Endothelial cell of umbilical vein (primary cell): ENCODE data around the gene CASP3. TPM values are rescaled to one million over a fixed set of nuclear protein-coding genes. Genes with fewer than 3 reads are reported as not detected.
"Not testable (repeated sequence)": the region's sequence is repeated elsewhere in the genome, so short reads cannot be mapped to it uniquely, and the experiment has no call there.

Experiments used
- BruUV-seq: library from RNA; stranded (reverse); fragments of 400-500 nt; replicated peaks from 2 replicates; lab custom pipeline; 2021; lab: Mats Ljungman, UMichigan
- CTCF ChIA-PET: fragments of 300-600, 350-600 bp; sonication (Branson Sonifier 250); formaldehyde crosslinking; loops from one replicate; lab custom pipeline; 2021; ENCODE audit warnings: antibody characterized with exemption, inconsistent platforms; lab: Charles Lee
- POLR2A ChIA-PET: fragments of 300-600, 350-600 bp; sonication (Branson Sonifier 250); formaldehyde crosslinking; loops from one replicate; lab custom pipeline; 2021; ENCODE audit warnings: antibody characterized with exemption, inconsistent platforms; lab: Charles Lee
- DNase-seq: peaks from one replicate; pipeline ENCODE4 v3.0.0-alpha.2; 2011; ENCODE audit warnings: low read depth, low spot score
- FAIRE-seq: peaks from 2 replicates; lab custom pipeline; 2011; peaks lifted over from hg19 to GRCh38; lab: Jason Lieb, UNC
- H2AFZ ChIP-seq: 2 replicates; pipeline ENCODE4 v1.6.0; 2012; ENCODE audit warnings: low read depth, low read length, control low read depth, inconsistent platforms
- H3K27ac ChIP-seq: 2 replicates; pipeline ENCODE4 v1.5.1; 2011; ENCODE audit warnings: low read depth, mild to moderate bottlenecking, control low read depth, low read length, moderate library complexity; ENCODE audit not compliant: insufficient read depth
- H3K27me3 ChIP-seq, 2 experiments: 2 replicates each; pipeline versions ENCODE4 v1.6.0 to v1.6.1; 2011; ENCODE audit warnings: low read length in 2 of 2, mixed read lengths in 1 of 2; ENCODE audit not compliant: control insufficient read depth in 2 of 2, insufficient read depth in 2 of 2
- H3K36me3 ChIP-seq, 2 experiments: 2 replicates in 1 of 2; 3 replicates in 1 of 2; pipeline ENCODE4 v1.5.1; 2011; ENCODE audit warnings: low read length in 2 of 2, mild to moderate bottlenecking in 1 of 2, moderate library complexity in 1 of 2; ENCODE audit not compliant: control insufficient read depth in 2 of 2, insufficient read depth in 2 of 2; ENCODE audit errors: extremely low read depth in 1 of 2
- H3K4me1 ChIP-seq: 3 replicates; pipeline ENCODE4 v1.5.1; 2011; ENCODE audit warnings: mild to moderate bottlenecking, low read length; ENCODE audit not compliant: control insufficient read depth, insufficient read depth; ENCODE audit errors: extremely low read depth
- H3K4me2 ChIP-seq: 2 replicates; pipeline ENCODE4 v1.6.1; 2011; ENCODE audit warnings: low read length, control low read depth, mixed read lengths; ENCODE audit not compliant: insufficient read depth
- H3K4me3 ChIP-seq, 3 experiments: fragments of 200-600 bp in 1 of 3; sonication (generic), shearing (Covaris generic) in 1 of 3; replicated peaks in 1 of 3; 2 replicates each; pipeline ENCODE4 v1.5.1; 2011 to 2016; ENCODE audit warnings: control low read depth in 3 of 3, low read length in 3 of 3, mild to moderate bottlenecking in 2 of 3, inconsistent platforms in 1 of 3, low read depth in 1 of 3, moderate library complexity in 1 of 3; ENCODE audit not compliant: insufficient read depth in 1 of 3
- H3K79me2 ChIP-seq: 2 replicates; pipeline ENCODE4 v1.6.0; 2012; ENCODE audit warnings: low read length, inconsistent platforms; ENCODE audit not compliant: control insufficient read depth, insufficient read depth
- H3K9ac ChIP-seq: replicated peaks from 2 replicates; pipeline ENCODE3; 2011; ENCODE audit warnings: low read length, control low read depth; ENCODE audit not compliant: insufficient read depth; ENCODE audit errors: extremely low read depth
- H3K9me1 ChIP-seq: replicated peaks from 3 replicates; pipeline ENCODE4 v1.6.0; 2011; ENCODE audit warnings: mild to moderate bottlenecking, low read length; ENCODE audit not compliant: control insufficient read depth, insufficient read depth; ENCODE audit errors: extremely low read depth
- H3K9me3 ChIP-seq: replicated peaks from 2 replicates; pipeline ENCODE4 v1.5.1; 2012; ENCODE audit warnings: low read length, inconsistent platforms; ENCODE audit not compliant: control insufficient read depth, insufficient read depth
- H4K20me1 ChIP-seq: replicated peaks from 2 replicates; pipeline ENCODE3; 2011; ENCODE audit warnings: mild to moderate bottlenecking, low read length; ENCODE audit not compliant: control insufficient read depth, insufficient read depth; ENCODE audit errors: extremely low read depth
- EZH2 ChIP-seq: IDR thresholded peaks from 2 replicates; pipeline ENCODE4 v1.6.1; 2012; ENCODE audit warnings: borderline replicate concordance, low read depth, mild to moderate bottlenecking, moderate library complexity, low read length, inconsistent platforms; ENCODE audit not compliant: severe bottlenecking
- FOS ChIP-seq: IDR thresholded peaks from 2 replicates; pipeline ENCODE4 v1.6.1; 2011; ENCODE audit warnings: mild to moderate bottlenecking, low read length, moderate library complexity, borderline replicate concordance; ENCODE audit not compliant: insufficient read depth
- JUN ChIP-seq: IDR thresholded peaks from 2 replicates; pipeline ENCODE4 v1.6.1; 2011; ENCODE audit warnings: borderline replicate concordance, low read depth; ENCODE audit not compliant: insufficient read length, insufficient read depth
- POLR2A ChIP-seq: IDR thresholded peaks from 2 replicates; pipeline ENCODE4 v1.6.1; 2012; ENCODE audit warnings: low read depth, mild to moderate bottlenecking, control low read depth, low read length
- POLR2AphosphoS5 ChIP-seq: IDR thresholded peaks from 2 replicates; pipeline ENCODE4 v1.6.1; 2012; ENCODE audit warnings: low read depth, mild to moderate bottlenecking, control low read depth, low read length, moderate library complexity; ENCODE audit not compliant: insufficient read depth
- dilution Hi-C: fragments of 300-500 bp; cut with MboI; formaldehyde crosslinking; loops from one replicate; pipeline ENCODE4 v1.15.0; 2019; ENCODE audit warnings: low sequenced_read_pairs; ENCODE audit not compliant: extremely low pct_ligation_motif_present
- intact Hi-C: fragments of 100-400 bp; cut with micrococcal nuclease; formaldehyde crosslinking; loops from one replicate; pipeline ENCODE4 v1.10.0; 2022
- polyA plus RNA-seq, 4 experiments: library from polyadenylated mRNA; depleted of rRNA in 3 of 4; stranded (reverse) in 3 of 4; unstranded in 1 of 4; fragments of >200 nt; gene quantifications; 2 replicates each; pipeline versions ENCODE4 v1.2.1 to v1.2.3, GENCODE V29; 2011 to 2012; ENCODE audit warnings: missing spikeins in 1 of 4
- total RNA-seq: library from RNA; stranded (reverse); gene quantifications from 2 replicates; pipeline ENCODE4 v1.2.3, GENCODE V29; 2021
- TF ChIP-seq, protein P1 (sequence below), 2 donors: IDR thresholded peaks; 1 replicate in 1 of 2; 2 replicates in 1 of 2; pipeline ENCODE4 v1.5.1; 2011; ENCODE audit warnings: low read length in 2 of 2, mild to moderate bottlenecking in 2 of 2, moderate library complexity in 2 of 2, control low read depth in 1 of 2, inconsistent platforms in 1 of 2, low read depth in 1 of 2; ENCODE audit not compliant: insufficient read depth in 1 of 2; ENCODE audit errors: extremely low read depth in 1 of 2
- TF ChIP-seq, protein P2 (sequence below): IDR thresholded peaks from 2 replicates; pipeline ENCODE4 v1.6.1; 2011; ENCODE audit not compliant: insufficient read depth, insufficient read length

Gene CASP3
- total and polyA plus RNA-seq, 2 donors (not counting 3 experiments of a cell fraction or from before 2014, with no cell fraction given) = 26.0 to 54.5 TPM

DNA sequence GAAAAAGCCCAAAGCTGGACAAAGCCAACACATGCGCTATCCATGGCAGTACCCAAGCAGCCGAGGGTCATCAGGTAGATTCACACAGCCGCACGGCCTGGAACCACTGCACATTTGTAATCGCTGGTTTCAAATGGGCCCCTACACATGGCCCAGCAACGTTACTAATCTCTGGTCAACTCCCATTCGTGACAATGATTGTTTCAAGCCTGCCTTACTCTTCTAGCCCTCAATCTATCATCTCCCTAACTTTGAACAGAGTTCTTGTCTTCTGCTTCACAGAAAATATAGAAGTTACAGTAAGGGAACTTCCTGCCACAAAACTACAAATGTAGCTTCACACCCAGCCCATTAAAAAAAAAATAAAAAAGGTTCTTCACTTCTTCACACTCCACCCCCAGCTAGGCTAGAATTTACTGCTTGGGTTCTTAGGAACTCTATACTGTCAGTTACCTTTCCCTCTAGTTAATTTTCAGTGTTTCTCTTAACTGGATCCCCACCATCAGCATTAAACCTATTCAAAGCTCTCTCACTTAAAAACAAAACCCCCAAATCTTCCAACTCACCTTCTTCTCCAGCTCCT is 24.2 kb downstream of the CASP3 start:
- Histone ChIP-seq H3K9me3 (no peaks in the 10 kb centered on the region), H3K36me3 (peaks cover 0 to 20% of the 10 kb centered on the region in 2 experiments), H4K20me1 (no peaks in the 10 kb centered on the region)

GRCh38 chr4:184624504-184624903 is 24.7 kb downstream of the CASP3 start:
- POLR2A ChIA-PET, DNase-seq, H2AFZ ChIP-seq, H3K9me1 ChIP-seq, dilution Hi-C loops, H3K9ac ChIP-seq, H3K4me1 ChIP-seq, H3K27me3 ChIP-seq, H3K9me3 ChIP-seq, H3K79me2 ChIP-seq, BruUV-seq, H3K27ac ChIP-seq, H4K20me1 ChIP-seq, H3K4me3 ChIP-seq, H3K4me2 ChIP-seq, intact Hi-C loops, FAIRE-seq: not testable (repeated sequence)
- CTCF ChIA-PET = interaction anchor here (1.0 kb wide), 1 partner anchor 360 kb away, joined by 3 read pairs; no protein-coding TSS in a partner anchor
- H3K36me3 ChIP-seq = peaks cover 0 to 15% of the 10 kb centered on the region in 2 experiments

More for the DNA sequence above, 24.2 kb downstream of the CASP3 start:
- POLR2A ChIA-PET = no interaction called here
- DNase-seq = no peak
- Histone ChIP-seq H3K4me3 (no peak overlapping the region), H3K79me2 (peaks cover 1% of the 10 kb centered on the region), H3K9ac (no peak overlapping the region), H3K9me1 (no peaks in the 10 kb centered on the region), H3K27ac (no peak overlapping the region), H2AFZ (no peak overlapping the region), H3K4me2 (no peak overlapping the region), H3K4me1 (no peaks in the 10 kb centered on the region), H3K27me3 (no peaks in the 10 kb centered on the region)
- CTCF ChIA-PET = no interaction called here
- dilution Hi-C loops (no loop called here), intact Hi-C loops (no loop called here)
- TF ChIP-seq POLR2AphosphoS5 (no peak), FOS (no peak), JUN (no peak), EZH2 (no peak), POLR2A (no peak)
- TF ChIP-seq, protein P1, sequence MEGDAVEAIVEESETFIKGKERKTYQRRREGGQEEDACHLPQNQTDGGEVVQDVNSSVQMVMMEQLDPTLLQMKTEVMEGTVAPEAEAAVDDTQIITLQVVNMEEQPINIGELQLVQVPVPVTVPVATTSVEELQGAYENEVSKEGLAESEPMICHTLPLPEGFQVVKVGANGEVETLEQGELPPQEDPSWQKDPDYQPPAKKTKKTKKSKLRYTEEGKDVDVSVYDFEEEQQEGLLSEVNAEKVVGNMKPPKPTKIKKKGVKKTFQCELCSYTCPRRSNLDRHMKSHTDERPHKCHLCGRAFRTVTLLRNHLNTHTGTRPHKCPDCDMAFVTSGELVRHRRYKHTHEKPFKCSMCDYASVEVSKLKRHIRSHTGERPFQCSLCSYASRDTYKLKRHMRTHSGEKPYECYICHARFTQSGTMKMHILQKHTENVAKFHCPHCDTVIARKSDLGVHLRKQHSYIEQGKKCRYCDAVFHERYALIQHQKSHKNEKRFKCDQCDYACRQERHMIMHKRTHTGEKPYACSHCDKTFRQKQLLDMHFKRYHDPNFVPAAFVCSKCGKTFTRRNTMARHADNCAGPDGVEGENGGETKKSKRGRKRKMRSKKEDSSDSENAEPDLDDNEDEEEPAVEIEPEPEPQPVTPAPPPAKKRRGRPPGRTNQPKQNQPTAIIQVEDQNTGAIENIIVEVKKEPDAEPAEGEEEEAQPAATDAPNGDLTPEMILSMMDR (IDR thresholded peaks at IDR 0.05; ENCODE audit: extremely low read depth in 1 of 2, insufficient read depth in 1 of 2, low read depth in 1 of 2, low read length in 2 of 2) = no peak
- TF ChIP-seq, protein P2, sequence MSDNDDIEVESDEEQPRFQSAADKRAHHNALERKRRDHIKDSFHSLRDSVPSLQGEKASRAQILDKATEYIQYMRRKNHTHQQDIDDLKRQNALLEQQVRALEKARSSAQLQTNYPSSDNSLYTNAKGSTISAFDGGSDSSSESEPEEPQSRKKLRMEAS = no peak
- BruUV-seq = no TSS peak
- FAIRE-seq = no peak
